ENCODE measurements around the gene MYRIP. TPM values are rescaled to one million over a fixed set of nuclear protein-coding genes. Genes with fewer than 3 reads are reported as not detected.
A peak's percentile ranks its signal among the peaks of the same experiment; 100 is the strongest.

MYRIP gene
- total RNA-seq, 1 experiment from 2014 or later = 19.0 TPM

- no peaks in the 10 kb centered on the region for H3K27me3 ChIP-seq (ENCODE audit: low read length)
- H4K20me1 ChIP-seq (ENCODE audit: insufficient read depth, low read depth, low read length) = no peaks in the 10 kb centered on the region
- H3K4me2 ChIP-seq (ENCODE audit: low read depth, low read length, poor library complexity, severe bottlenecking) = peak overlapping the region; percentile 76
- H3K9ac ChIP-seq (ENCODE audit: low read length) = peak overlapping the region; percentile 61
- H3K9me2 ChIP-seq (replicated peaks; ENCODE audit: insufficient read depth, low read length) = no peaks in the 10 kb centered on the region
- no peaks in the 10 kb centered on the region for H3K36me3 ChIP-seq (ENCODE audit: insufficient read depth, low read length)
- H3K27ac ChIP-seq (ENCODE audit: low read length) = peak overlapping the region; percentile 94
- H3K79me2 ChIP-seq (ENCODE audit: low read length) = peaks cover 83% of the 10 kb centered on the region
- peaks cover 82% of the 10 kb centered on the region for H3K4me1 ChIP-seq (ENCODE audit: low read length)
- peak; percentile 61 for DNase-seq
- no peaks in the 10 kb centered on the region for H3K9me3 ChIP-seq (ENCODE audit: low read length)
- H2AFZ ChIP-seq (ENCODE audit: low read length) = no peak overlapping the region
- H3K4me3 ChIP-seq (ENCODE audit: low read length) = peak overlapping the region; percentile 60; the same call in 1 of the 2 replicates
Observed at GRCh38 chr3:39933986-39934693, 124.7 kb downstream of the MYRIP start.

- Histone ChIP-seq H3K9me2 (replicated peaks; ENCODE audit: insufficient read depth, low read length) (no peaks in the 10 kb centered on the region), H3K27ac (ENCODE audit: low read length) (peak overlapping the region; percentile 94), H3K9ac (ENCODE audit: low read length) (peak overlapping the region; percentile 61), H3K9me3 (ENCODE audit: low read length) (no peaks in the 10 kb centered on the region), H3K36me3 (ENCODE audit: insufficient read depth, low read length) (no peaks in the 10 kb centered on the region), H4K20me1 (ENCODE audit: insufficient read depth, low read depth, low read length) (no peaks in the 10 kb centered on the region), H2AFZ (ENCODE audit: low read length) (0 out of 2 replicates have a peak overlapping the region, but pooled peaks have one; percentile 17), H3K4me1 (ENCODE audit: low read length) (peaks cover 88% of the 10 kb centered on the region), H3K4me2 (ENCODE audit: low read depth, low read length, poor library complexity, severe bottlenecking) (peak overlapping the region; percentile 76), H3K27me3 (ENCODE audit: low read length) (no peaks in the 10 kb centered on the region), H3K79me2 (ENCODE audit: low read length) (peaks cover 83% of the 10 kb centered on the region), H3K4me3 (ENCODE audit: low read length) (peak overlapping the region; percentile 60; the same call in 1 of the 2 replicates)
- no peak for DNase-seq
Observed at GRCh38 chr3:39934696-39935095, 125.3 kb downstream of the MYRIP start.

GRCh38 chr3:39935261-39935660, 125.9 kb downstream of the MYRIP start:
- Histone ChIP-seq H3K4me1 (ENCODE audit: low read length) (peaks cover 92% of the 10 kb centered on the region), H3K9me2 (replicated peaks; ENCODE audit: insufficient read depth, low read length) (no peaks in the 10 kb centered on the region), H3K9me3 (ENCODE audit: low read length) (no peaks in the 10 kb centered on the region), H3K4me2 (ENCODE audit: low read depth, low read length, poor library complexity, severe bottlenecking) (peak overlapping the region; percentile 76), H3K27ac (ENCODE audit: low read length) (peak overlapping the region; percentile 94), H4K20me1 (ENCODE audit: insufficient read depth, low read depth, low read length) (no peaks in the 10 kb centered on the region), H3K4me3 (ENCODE audit: low read length) (peak overlapping the region; percentile 60; the same call in 1 of the 2 replicates), H3K27me3 (ENCODE audit: low read length) (no peaks in the 10 kb centered on the region), H2AFZ (ENCODE audit: low read length) (0 out of 2 replicates have a peak overlapping the region, but pooled peaks have one; percentile 17), H3K79me2 (ENCODE audit: low read length) (peaks cover 83% of the 10 kb centered on the region), H3K9ac (ENCODE audit: low read length) (peak overlapping the region; percentile 61), H3K36me3 (ENCODE audit: insufficient read depth, low read length) (no peaks in the 10 kb centered on the region)
- DNase-seq = no peak

- Histone ChIP-seq H3K4me2 (ENCODE audit: low read depth, low read length, poor library complexity, severe bottlenecking) (peak overlapping the region; percentile 76), H3K4me1 (ENCODE audit: low read length) (peaks cover 92% of the 10 kb centered on the region), H3K27ac (ENCODE audit: low read length) (peak overlapping the region; percentile 94), H3K27me3 (ENCODE audit: low read length) (no peaks in the 10 kb centered on the region), H3K9me2 (replicated peaks; ENCODE audit: insufficient read depth, low read length) (no peaks in the 10 kb centered on the region), H3K9ac (ENCODE audit: low read length) (peak overlapping the region; percentile 68), H2AFZ (ENCODE audit: low read length) (no peak overlapping the region), H3K9me3 (ENCODE audit: low read length) (no peaks in the 10 kb centered on the region), H4K20me1 (ENCODE audit: insufficient read depth, low read depth, low read length) (no peaks in the 10 kb centered on the region), H3K4me3 (ENCODE audit: low read length) (peak overlapping the region; percentile 60), H3K36me3 (ENCODE audit: insufficient read depth, low read length) (no peaks in the 10 kb centered on the region), H3K79me2 (ENCODE audit: low read length) (peaks cover 83% of the 10 kb centered on the region)
- no peak for DNase-seq
Observed at GRCh38 chr3:39936848-39937247, 127.4 kb downstream of the MYRIP start.

- Histone ChIP-seq H3K4me2 (ENCODE audit: low read depth, low read length, poor library complexity, severe bottlenecking) (peak overlapping the region; percentile 76), H3K79me2 (ENCODE audit: low read length) (peaks cover 83% of the 10 kb centered on the region), H3K9ac (ENCODE audit: low read length) (peak overlapping the region; percentile 68), H3K9me3 (ENCODE audit: low read length) (no peaks in the 10 kb centered on the region), H3K27me3 (ENCODE audit: low read length) (no peaks in the 10 kb centered on the region), H3K36me3 (ENCODE audit: insufficient read depth, low read length) (no peaks in the 10 kb centered on the region), H3K4me3 (ENCODE audit: low read length) (no peak overlapping the region; the same call in 1 of the 2 replicates), H3K4me1 (ENCODE audit: low read length) (peaks cover 87% of the 10 kb centered on the region), H2AFZ (ENCODE audit: low read length) (no peak overlapping the region), H4K20me1 (ENCODE audit: insufficient read depth, low read depth, low read length) (no peaks in the 10 kb centered on the region), H3K27ac (ENCODE audit: low read length) (peak overlapping the region; percentile 94), H3K9me2 (replicated peaks; ENCODE audit: insufficient read depth, low read length) (no peaks in the 10 kb centered on the region)
- no peak for DNase-seq
Observed at GRCh38 chr3:39937315-39937714, 127.9 kb downstream of the MYRIP start.

GRCh38 chr3:39937874-39938273, 128.5 kb downstream of the MYRIP start:
- H3K36me3 ChIP-seq (ENCODE audit: insufficient read depth, low read length) = no peaks in the 10 kb centered on the region
- H4K20me1 ChIP-seq (ENCODE audit: insufficient read depth, low read depth, low read length) = no peaks in the 10 kb centered on the region
- H3K9ac ChIP-seq (ENCODE audit: low read length) = peak overlapping the region; percentile 68
- H3K27me3 ChIP-seq (ENCODE audit: low read length) = no peaks in the 10 kb centered on the region
- no peak overlapping the region for H2AFZ ChIP-seq (ENCODE audit: low read length)
- peak overlapping the region; percentile 76 for H3K4me2 ChIP-seq (ENCODE audit: low read depth, low read length, poor library complexity, severe bottlenecking)
- H3K4me1 ChIP-seq (ENCODE audit: low read length) = peaks cover 81% of the 10 kb centered on the region
- peak; percentile 57 for DNase-seq
- H3K27ac ChIP-seq (ENCODE audit: low read length) = peak overlapping the region; percentile 94
- H3K9me3 ChIP-seq (ENCODE audit: low read length) = no peaks in the 10 kb centered on the region
- peaks cover 83% of the 10 kb centered on the region for H3K79me2 ChIP-seq (ENCODE audit: low read length)
- H3K4me3 ChIP-seq (ENCODE audit: low read length) = no peak overlapping the region
- H3K9me2 ChIP-seq (replicated peaks; ENCODE audit: insufficient read depth, low read length) = no peaks in the 10 kb centered on the region

GRCh38 chr3:39941931-39942330, 132.5 kb downstream of the MYRIP start:
- Histone ChIP-seq H3K9me3 (ENCODE audit: low read length) (no peaks in the 10 kb centered on the region), H3K27me3 (ENCODE audit: low read length) (no peaks in the 10 kb centered on the region), H3K79me2 (ENCODE audit: low read length) (peaks cover 69% of the 10 kb centered on the region), H3K4me3 (ENCODE audit: low read length) (no peak overlapping the region), H3K4me2 (ENCODE audit: low read depth, low read length, poor library complexity, severe bottlenecking) (no peak overlapping the region), H3K9me2 (replicated peaks; ENCODE audit: insufficient read depth, low read length) (no peaks in the 10 kb centered on the region), H3K36me3 (ENCODE audit: insufficient read depth, low read length) (no peaks in the 10 kb centered on the region), H2AFZ (ENCODE audit: low read length) (no peak overlapping the region), H3K27ac (ENCODE audit: low read length) (no peak overlapping the region), H4K20me1 (ENCODE audit: insufficient read depth, low read depth, low read length) (no peaks in the 10 kb centered on the region), H3K4me1 (ENCODE audit: low read length) (peaks cover 49% of the 10 kb centered on the region), H3K9ac (ENCODE audit: low read length) (no peak overlapping the region)
- DNase-seq = no peak

- Histone ChIP-seq H3K27ac (ENCODE audit: low read length) (peak overlapping the region; percentile 88), H3K36me3 (ENCODE audit: insufficient read depth, low read length) (no peaks in the 10 kb centered on the region), H3K27me3 (ENCODE audit: low read length) (no peaks in the 10 kb centered on the region), H3K4me2 (ENCODE audit: low read depth, low read length, poor library complexity, severe bottlenecking) (no peak overlapping the region), H4K20me1 (ENCODE audit: insufficient read depth, low read depth, low read length) (no peaks in the 10 kb centered on the region), H3K9me3 (ENCODE audit: low read length) (no peaks in the 10 kb centered on the region), H2AFZ (ENCODE audit: low read length) (no peak overlapping the region), H3K9ac (ENCODE audit: low read length) (no peak overlapping the region), H3K9me2 (replicated peaks; ENCODE audit: insufficient read depth, low read length) (no peaks in the 10 kb centered on the region), H3K4me3 (ENCODE audit: low read length) (no peak overlapping the region), H3K79me2 (ENCODE audit: low read length) (peaks cover 35% of the 10 kb centered on the region), H3K4me1 (ENCODE audit: low read length) (peaks cover 60% of the 10 kb centered on the region)
- DNase-seq = no peak
Observed at GRCh38 chr3:39960515-39961191, 151.2 kb downstream of the MYRIP start.

Measured in Karpas-422 (cell line).